ENCODE data around the gene TXNDC16. TPM values are rescaled to one million over a fixed set of nuclear protein-coding genes. Genes with fewer than 3 reads are reported as not detected.

TXNDC16 gene
- total RNA-seq, 1 donor from 2014 or later, result 8.2 TPM

DNA sequence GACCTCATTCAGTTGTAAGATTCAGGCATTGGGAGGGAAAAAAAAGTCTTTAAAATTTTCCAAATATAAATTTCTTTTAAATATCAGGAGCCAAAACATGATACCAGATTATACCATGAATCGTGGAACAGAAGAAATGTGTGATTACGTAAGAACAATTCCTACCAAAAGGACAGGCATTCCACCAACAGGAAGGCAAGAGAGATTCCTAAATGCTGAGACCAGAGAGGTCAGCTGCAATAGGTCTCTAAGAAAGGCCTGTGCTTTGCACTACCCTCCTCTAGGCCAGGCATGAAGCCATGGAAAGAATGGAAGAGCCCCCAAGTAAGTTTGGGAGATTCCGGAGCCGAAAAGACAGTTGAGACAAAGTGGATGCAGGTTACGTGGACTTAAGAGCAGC, 154.5 kb downstream of the TXNDC16 start:
- no peak for ATAC-seq
- Histone ChIP-seq H3K36me3 (no peaks in the 10 kb centered on the region), H3K27ac (no peak overlapping the region), H3K9me3 (no peaks in the 10 kb centered on the region), H3K27me3 (ENCODE audit: low read depth) (no peaks in the 10 kb centered on the region), H3K4me1 (peaks cover 15% of the 10 kb centered on the region), H3K4me3 (no peak overlapping the region)
- TF ChIP-seq, protein P1, sequence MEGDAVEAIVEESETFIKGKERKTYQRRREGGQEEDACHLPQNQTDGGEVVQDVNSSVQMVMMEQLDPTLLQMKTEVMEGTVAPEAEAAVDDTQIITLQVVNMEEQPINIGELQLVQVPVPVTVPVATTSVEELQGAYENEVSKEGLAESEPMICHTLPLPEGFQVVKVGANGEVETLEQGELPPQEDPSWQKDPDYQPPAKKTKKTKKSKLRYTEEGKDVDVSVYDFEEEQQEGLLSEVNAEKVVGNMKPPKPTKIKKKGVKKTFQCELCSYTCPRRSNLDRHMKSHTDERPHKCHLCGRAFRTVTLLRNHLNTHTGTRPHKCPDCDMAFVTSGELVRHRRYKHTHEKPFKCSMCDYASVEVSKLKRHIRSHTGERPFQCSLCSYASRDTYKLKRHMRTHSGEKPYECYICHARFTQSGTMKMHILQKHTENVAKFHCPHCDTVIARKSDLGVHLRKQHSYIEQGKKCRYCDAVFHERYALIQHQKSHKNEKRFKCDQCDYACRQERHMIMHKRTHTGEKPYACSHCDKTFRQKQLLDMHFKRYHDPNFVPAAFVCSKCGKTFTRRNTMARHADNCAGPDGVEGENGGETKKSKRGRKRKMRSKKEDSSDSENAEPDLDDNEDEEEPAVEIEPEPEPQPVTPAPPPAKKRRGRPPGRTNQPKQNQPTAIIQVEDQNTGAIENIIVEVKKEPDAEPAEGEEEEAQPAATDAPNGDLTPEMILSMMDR (IDR thresholded peaks at IDR 0.05), result no peak
- DNase-seq, result no peak
- intact Hi-C loops (cut with DNase I), result no loop called here

DNA sequence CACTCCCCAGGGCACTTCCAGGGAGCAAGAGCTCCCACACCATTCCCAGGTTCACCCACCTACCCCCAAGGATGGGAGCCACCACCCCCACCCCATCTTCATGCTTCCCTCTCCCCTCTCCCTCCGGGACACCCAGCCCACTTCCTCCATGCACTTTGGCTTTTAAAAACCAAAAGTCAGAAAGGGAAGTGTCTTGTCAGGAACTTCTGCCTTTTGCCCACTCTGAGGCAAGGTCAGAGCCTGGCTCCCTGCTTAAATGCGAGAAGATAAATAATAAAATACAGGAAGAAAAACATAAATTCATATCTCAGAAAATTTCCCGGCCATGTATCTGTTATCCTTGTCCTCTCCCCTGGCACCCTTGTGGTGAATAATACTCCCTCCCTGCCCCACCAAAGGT, 156.6 kb downstream of the TXNDC16 start:
- H3K4me3 ChIP-seq, result no peak overlapping the region
- no peaks in the 10 kb centered on the region for H3K36me3 ChIP-seq
- H3K4me1 ChIP-seq, result peaks cover 8% of the 10 kb centered on the region
- TF ChIP-seq, protein P1 (IDR thresholded peaks at IDR 0.05), result no peak
- ATAC-seq, result peak; percentile 37 to 51
- DNase-seq, result no peak
- no peak overlapping the region for H3K27ac ChIP-seq
- intact Hi-C loops (cut with DNase I), result no loop called here
- no peaks in the 10 kb centered on the region for H3K27me3 ChIP-seq (ENCODE audit: low read depth)
- no peaks in the 10 kb centered on the region for H3K9me3 ChIP-seq

DNA sequence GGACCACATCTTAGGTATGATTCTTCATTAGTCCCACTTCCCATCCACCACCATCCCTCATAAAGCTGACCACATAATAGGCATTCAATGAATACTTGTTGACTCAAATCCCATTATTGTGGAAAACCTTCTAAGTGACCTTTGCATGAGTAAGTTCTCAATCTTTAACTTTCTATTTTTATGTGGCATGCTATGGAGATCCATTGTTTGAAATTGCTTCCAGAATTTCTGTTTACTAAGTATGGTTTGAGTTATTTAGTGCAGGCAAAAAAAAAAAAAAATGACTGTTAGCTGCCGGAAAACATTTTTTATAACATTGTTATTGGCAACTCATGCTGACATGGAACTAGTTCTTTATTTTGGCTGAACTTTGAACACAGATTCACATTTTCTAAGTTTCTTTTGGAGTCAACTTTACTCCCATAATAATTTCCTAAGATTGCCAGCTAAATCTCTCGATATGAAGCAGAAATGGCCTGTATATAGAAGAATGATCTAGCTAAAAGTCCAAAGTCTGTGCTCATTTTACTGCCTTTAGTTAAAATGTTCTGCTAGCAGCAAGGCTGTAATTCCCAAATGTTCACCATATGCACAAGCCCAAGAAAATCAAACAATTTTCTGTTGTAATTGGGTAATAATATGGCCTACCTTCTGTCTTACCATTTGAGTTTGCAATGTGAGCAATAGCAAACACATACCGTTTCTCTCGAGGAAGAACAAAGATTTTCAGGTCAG, 160.3 kb downstream of the TXNDC16 start:
- Histone ChIP-seq H3K4me3 (no peak overlapping the region), H3K36me3 (no peaks in the 10 kb centered on the region), H3K27ac (no peak overlapping the region), H3K27me3 (ENCODE audit: low read depth) (no peaks in the 10 kb centered on the region), H3K9me3 (no peaks in the 10 kb centered on the region), H3K4me1 (no peaks in the 10 kb centered on the region)
- TF ChIP-seq, protein P1 (IDR thresholded peaks at IDR 0.05), result no peak
- intact Hi-C loops (cut with DNase I), result no loop called here
- ATAC-seq (no peak), DNase-seq (no peak)

Other genes with a start within 250 kb of the TXNDC16 start
- 6.2 TPM for gene PTGER2, start 238.2 kb downstream of the TXNDC16 start, total RNA-seq
- 0.97 TPM for gene GPR137C, start 331 bp upstream of the TXNDC16 start, total RNA-seq
- 41.9 TPM for gene ERO1A, start 143.1 kb upstream of the TXNDC16 start, total RNA-seq
- 68.8 TPM for gene PSMC6, start 154.7 kb upstream of the TXNDC16 start, total RNA-seq
- 11.4 TPM for gene STYX, start 177.7 kb upstream of the TXNDC16 start, total RNA-seq
- gene GNPNAT1, start 239.1 kb upstream of the TXNDC16 start, total RNA-seq, result 9.5 TPM

All from lower lobe of right lung (tissue), 2 donors.